ENCODE measurements around the gene GPR78. TPM values are rescaled to one million over a fixed set of nuclear protein-coding genes. Genes with fewer than 3 reads are reported as not detected.

GPR78 gene
- total and polyA plus RNA-seq, 2 of the 8 experiments (the other 6 are each of a cell fraction or from before 2014, with no cell fraction given) = 1.0 to 3.0 TPM

DNA sequence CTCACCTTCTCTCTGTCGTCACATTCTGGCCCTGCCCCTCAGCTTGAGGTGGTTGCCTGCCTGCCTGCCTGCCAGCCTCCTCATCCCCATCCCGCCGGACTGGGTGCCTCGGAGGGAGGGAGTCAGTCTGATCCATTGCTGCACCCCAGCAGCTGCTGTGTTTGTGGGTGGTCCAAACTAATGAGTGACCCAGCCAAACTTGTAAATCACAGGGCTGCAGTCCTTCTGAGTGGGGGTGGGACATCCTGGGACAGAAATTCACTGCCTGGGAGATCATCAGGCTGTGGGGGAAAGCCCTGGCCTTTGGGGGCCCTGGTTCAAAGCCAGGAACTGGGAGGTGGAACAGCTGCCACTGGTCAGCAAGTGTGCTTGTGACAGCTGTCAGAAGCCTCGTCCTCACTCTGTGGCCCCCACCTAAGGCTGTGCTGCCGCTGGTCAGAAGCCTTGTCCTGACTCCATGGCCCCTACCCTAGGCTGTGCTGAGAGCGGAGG is 5.6 kb downstream of the GPR78 start:
- H3K79me2 ChIP-seq (ENCODE audit: control insufficient read depth in 1 of 2, insufficient read depth in 2 of 2, low read length in 2 of 2) = no peaks in the 10 kb centered on the region
- H3K4me1 ChIP-seq (replicated peaks in 1 of 4; ENCODE audit: control insufficient read depth in 3 of 4, insufficient read depth in 4 of 4, low read length in 3 of 4) = peaks cover 0 to 15% (median 11%) of the 10 kb centered on the region in 4 experiments; a peak in 6 of 7 replicates
- H2BK20ac ChIP-seq (ENCODE audit: low read length) = no peak overlapping the region; the same call in 1 of the 2 replicates
- H4K20me1 ChIP-seq (replicated peaks in 1 of 2; ENCODE audit: control insufficient read depth in 1 of 2, insufficient read depth in 2 of 2, low read length in 2 of 2) = peaks cover 1 to 3% of the 10 kb centered on the region in 2 experiments
- 70% methylated on average over 7 of the region's 7 CpGs; no CpG with 5 or more reads in 1 of the 2 experiments for WGBS, 2 experiments (ENCODE audit: extremely low coverage in 1 of 2, insufficient coverage in 1 of 2, insufficient read length in 1 of 2, insufficient replicate concordance in 2 of 2, low coverage in 1 of 2, low lambda C conversion rate in 2 of 2, missing lambda C conversion rate in 1 of 2)
- H2BK120ac ChIP-seq (replicated peaks; ENCODE audit: low read depth, low read length) = no peak overlapping the region
- no peak overlapping the region for H4K5ac ChIP-seq (ENCODE audit: insufficient read length, low read depth, low read length)
- no peak overlapping the region for H2AFZ ChIP-seq (ENCODE audit: low read length)
- CTCF ChIA-PET (ENCODE audit: partially characterized antibody) = interaction anchor here (0.6 to 8.8 kb wide), 18 partner anchors 8 to 116 kb away, joined by 3 to 66 read pairs (median 4); no protein-coding TSS in a partner anchor
- no peaks in the 10 kb centered on the region for H3K79me1 ChIP-seq (ENCODE audit: low read depth, low read length)
- FAIRE-seq (no peak), DNase-seq (ENCODE audit: low read depth in 1 of 2, low spot score in 2 of 2) (no peak)
- no peak overlapping the region for H3K9ac ChIP-seq (replicated peaks in 1 of 4; ENCODE audit: extremely low read depth in 1 of 4, low read depth in 3 of 4, low read length in 3 of 4)
- H2BK5ac ChIP-seq (ENCODE audit: low read depth, low read length) = no peak overlapping the region
- no peak overlapping the region for H2AK5ac ChIP-seq (ENCODE audit: low read depth, low read length)
- 0 out of 2 replicates have a peak overlapping the region, but pooled peaks have one; percentile 33 for H2BK12ac ChIP-seq (ENCODE audit: low read depth, low read length)
- H2BK15ac ChIP-seq (ENCODE audit: low read length) = peak overlapping the region; percentile 88
- no peak overlapping the region for H3K4me2 ChIP-seq (ENCODE audit: insufficient read depth in 1 of 2, low read depth in 2 of 2, low read length in 2 of 2)
- H3K4me3 ChIP-seq (ENCODE audit: extremely low read depth in 1 of 4, insufficient read depth in 2 of 4, low read depth in 3 of 4, low read length in 4 of 4) = no peak overlapping the region
- peaks cover 3% of the 10 kb centered on the region; the same call in 1 of the 2 replicates for H3K23me2 ChIP-seq (ENCODE audit: low read depth, low read length)
- H3K27me3 ChIP-seq (replicated peaks in 1 of 4; ENCODE audit: control insufficient read depth in 3 of 4, extremely low read depth in 1 of 4, insufficient read depth in 3 of 4, low read length in 3 of 4) = peaks cover 3 to 16% (median 15%) of the 10 kb centered on the region in 4 experiments
- H3K56ac ChIP-seq (replicated peaks; ENCODE audit: insufficient read length, low read depth, low read length) = no peak overlapping the region
- POLR2A ChIA-PET (ENCODE audit: partially characterized antibody) = no interaction called here
- H3K14ac ChIP-seq (ENCODE audit: insufficient read length) = no peak overlapping the region
- H3K4ac ChIP-seq (replicated peaks; ENCODE audit: insufficient read length, low read depth, low read length) = no peak overlapping the region
- H3K23ac ChIP-seq (ENCODE audit: insufficient read length) = no peak overlapping the region
- H3K9me3 ChIP-seq (ENCODE audit: insufficient read depth in 2 of 2, low read depth in 1 of 2, low read length in 1 of 2) = no peaks in the 10 kb centered on the region
- no peak overlapping the region for H4K91ac ChIP-seq (replicated peaks; ENCODE audit: insufficient read length, low read length)
- H3K36me3 ChIP-seq (ENCODE audit: control insufficient read depth in 2 of 4, insufficient read depth in 4 of 4, low read length in 3 of 4) = no peaks in the 10 kb centered on the region
- H3K27ac ChIP-seq (ENCODE audit: low read depth, low read length) = no peak overlapping the region
- H3K18ac ChIP-seq (ENCODE audit: extremely low read depth, low read length) = no peak overlapping the region
- no peak overlapping the region; the same call in 1 of the 2 replicates for H4K8ac ChIP-seq (ENCODE audit: extremely low read depth, insufficient read depth, low read length)
- TF ChIP-seq, protein P1, sequence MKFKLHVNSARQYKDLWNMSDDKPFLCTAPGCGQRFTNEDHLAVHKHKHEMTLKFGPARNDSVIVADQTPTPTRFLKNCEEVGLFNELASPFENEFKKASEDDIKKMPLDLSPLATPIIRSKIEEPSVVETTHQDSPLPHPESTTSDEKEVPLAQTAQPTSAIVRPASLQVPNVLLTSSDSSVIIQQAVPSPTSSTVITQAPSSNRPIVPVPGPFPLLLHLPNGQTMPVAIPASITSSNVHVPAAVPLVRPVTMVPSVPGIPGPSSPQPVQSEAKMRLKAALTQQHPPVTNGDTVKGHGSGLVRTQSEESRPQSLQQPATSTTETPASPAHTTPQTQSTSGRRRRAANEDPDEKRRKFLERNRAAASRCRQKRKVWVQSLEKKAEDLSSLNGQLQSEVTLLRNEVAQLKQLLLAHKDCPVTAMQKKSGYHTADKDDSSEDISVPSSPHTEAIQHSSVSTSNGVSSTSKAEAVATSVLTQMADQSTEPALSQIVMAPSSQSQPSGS (IDR thresholded peaks at IDR 0.05; ENCODE audit: low read length) = no peak
- TF ChIP-seq TEAD4 (IDR thresholded peaks at IDR 0.05; ENCODE audit: low read depth, low read length) = no peak
- TF ChIP-seq, protein P2, sequence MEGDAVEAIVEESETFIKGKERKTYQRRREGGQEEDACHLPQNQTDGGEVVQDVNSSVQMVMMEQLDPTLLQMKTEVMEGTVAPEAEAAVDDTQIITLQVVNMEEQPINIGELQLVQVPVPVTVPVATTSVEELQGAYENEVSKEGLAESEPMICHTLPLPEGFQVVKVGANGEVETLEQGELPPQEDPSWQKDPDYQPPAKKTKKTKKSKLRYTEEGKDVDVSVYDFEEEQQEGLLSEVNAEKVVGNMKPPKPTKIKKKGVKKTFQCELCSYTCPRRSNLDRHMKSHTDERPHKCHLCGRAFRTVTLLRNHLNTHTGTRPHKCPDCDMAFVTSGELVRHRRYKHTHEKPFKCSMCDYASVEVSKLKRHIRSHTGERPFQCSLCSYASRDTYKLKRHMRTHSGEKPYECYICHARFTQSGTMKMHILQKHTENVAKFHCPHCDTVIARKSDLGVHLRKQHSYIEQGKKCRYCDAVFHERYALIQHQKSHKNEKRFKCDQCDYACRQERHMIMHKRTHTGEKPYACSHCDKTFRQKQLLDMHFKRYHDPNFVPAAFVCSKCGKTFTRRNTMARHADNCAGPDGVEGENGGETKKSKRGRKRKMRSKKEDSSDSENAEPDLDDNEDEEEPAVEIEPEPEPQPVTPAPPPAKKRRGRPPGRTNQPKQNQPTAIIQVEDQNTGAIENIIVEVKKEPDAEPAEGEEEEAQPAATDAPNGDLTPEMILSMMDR (IDR thresholded peaks at IDR 0.05; ENCODE audit: control extremely low read depth in 1 of 3, insufficient read depth in 1 of 3, low read depth in 1 of 3, low read length in 3 of 3) = no peak
- TF ChIP-seq TBP (IDR thresholded peaks at IDR 0.05; ENCODE audit: low read depth, low read length) = no peak
- TF ChIP-seq SRF (IDR thresholded peaks at IDR 0.05; ENCODE audit: low read depth, low read length) = no peak
- no peak for TF ChIP-seq CEBPB (IDR thresholded peaks at IDR 0.05; ENCODE audit: low read depth, low read length)
- no peak for TF ChIP-seq SP4 (IDR thresholded peaks at IDR 0.05; ENCODE audit: low read length)
- TF ChIP-seq SIRT6 (IDR thresholded peaks at IDR 0.05; ENCODE audit: low read length) = no peak
- TF ChIP-seq JUN (IDR thresholded peaks at IDR 0.05; ENCODE audit: low read depth, low read length) = no peak
- TF ChIP-seq ASH2L (IDR thresholded peaks at IDR 0.05; ENCODE audit: low read length) = no peak

All from H1 (cell line).